ENCODE data around the gene HMGCLL1.
A peak's percentile ranks its signal among the peaks of the same experiment; 100 is the strongest.

HMGCLL1 gene

DNA sequence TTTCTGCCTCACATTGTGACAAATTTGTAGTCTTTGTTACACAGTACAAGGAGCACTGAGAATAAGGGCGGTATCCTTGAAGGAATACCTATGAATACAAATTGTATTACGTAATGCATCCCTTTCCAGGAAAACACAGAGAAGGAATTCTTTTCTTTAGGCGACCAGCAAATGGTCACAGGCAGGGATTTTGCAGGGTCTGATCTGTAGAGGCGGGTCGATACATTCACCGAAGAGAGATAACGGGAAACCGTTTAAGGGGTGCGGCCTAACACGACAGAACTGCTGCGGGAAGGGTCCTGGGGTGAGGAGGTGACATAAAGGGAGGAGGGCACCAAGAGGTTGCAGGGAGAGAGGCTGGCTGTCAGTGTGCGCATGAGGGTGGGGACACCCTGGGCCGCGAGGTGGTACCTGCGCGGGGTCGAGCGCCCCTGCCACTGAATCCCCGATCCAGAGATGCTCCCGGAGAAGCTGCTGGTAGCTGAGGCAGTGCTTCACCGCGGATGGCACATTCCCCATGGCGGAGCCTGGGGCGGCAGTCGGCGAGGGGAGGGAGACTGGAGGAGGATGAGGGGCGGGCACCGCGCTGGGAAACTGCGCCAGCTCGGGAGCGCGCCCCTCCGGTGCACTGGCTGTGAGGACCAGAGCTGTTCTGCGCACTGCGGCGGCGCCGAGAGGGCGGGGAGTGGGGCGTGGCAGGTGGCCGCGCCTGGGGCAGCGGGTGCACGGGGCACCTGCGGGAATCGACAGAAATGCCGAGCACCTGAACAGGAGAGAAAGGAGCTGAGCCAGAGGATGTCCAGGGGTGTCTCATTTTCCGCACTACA lies at the start of gene HMGCLL1:
TSS of gene HMGCLL1 (minus strand) at position 656 of the 827 bp plus-strand sequence. CDS start at position 519, 137 bp downstream.
- peak; percentile 8 for DNase-seq (ENCODE audit: low read depth)

DNA sequence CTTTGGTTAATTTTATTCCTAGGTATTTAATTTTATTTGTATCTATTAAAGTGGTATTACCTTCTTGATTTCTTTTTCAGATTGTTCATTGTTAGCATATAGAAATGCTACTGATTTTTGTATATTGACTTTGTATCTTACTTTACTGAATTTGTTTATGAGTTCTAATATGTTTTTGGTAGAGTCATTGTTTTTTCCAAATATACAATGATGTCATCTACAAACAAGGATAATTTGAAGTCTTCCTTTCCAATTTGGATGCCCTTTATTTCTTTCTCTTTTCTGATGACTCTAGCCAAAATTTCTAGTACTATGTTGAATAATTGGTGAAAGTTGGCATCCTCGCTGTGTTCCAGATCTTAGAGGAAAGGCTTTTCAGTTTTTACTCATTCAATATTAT lies 43.0 kb upstream of the HMGCLL1 start:
- no peak for DNase-seq (ENCODE audit: low read depth)

DNA sequence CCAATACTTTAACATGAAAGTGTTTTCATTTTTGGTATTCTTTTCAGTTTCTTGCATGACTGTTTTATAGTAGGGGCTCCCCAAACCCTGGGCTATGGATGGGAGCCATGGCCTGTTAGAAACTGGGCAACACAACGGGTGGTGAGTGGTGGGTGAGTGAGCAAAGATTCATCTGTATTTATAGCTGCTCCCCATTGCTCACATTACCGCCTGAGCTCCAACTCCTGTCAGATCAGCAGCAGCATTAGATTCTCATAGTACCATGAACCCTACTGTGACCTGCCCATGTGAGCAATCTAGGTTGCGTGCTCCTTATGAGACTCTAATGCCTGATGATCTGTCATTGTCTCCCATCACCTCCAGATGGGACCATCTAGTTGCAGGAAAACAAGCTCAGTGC lies 42.3 kb upstream of the HMGCLL1 start:
- no peak for DNase-seq (ENCODE audit: low read depth)

DNA sequence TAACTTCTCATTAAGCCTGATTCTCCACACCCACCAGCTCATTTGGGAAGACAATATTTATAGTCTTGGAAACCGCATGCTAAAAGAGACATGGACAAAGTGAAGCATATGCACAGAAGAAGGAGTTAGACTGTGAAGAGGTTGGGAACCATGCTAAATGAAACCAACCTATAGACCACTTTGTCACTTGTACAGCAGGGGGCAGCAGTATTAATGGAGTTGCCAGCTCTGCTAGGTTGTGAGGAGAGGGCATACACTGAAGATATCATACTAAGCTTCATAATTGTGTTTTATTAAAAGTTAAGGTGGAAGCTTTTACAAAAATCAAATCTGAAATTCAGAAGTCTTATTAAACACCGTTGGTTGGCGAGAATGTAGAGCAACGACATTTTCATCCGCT lies 38.3 kb upstream of the HMGCLL1 start:
- peak; percentile 51 for DNase-seq (ENCODE audit: low read depth)

DNA sequence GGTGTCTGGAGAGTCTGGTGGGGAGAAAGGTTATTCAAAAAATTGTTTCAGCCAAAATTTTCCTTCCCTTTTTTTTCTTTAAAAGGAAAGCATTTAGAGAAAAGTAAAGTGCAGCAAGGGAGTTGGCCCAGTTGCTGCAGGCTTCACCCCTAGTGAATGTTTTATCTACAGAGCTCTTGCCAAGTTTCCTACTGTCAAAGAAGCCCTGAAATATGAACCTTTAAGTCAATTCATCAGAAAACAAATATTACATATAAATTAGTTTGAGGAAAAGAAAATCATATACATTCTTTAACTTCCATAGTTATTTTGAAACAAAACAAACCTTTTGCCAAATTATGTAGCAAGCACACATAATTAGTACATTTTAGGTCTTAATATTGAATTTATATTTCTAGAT lies 25.0 kb upstream of the HMGCLL1 start:
- peak; percentile 37 for DNase-seq (ENCODE audit: low read depth)

DNA sequence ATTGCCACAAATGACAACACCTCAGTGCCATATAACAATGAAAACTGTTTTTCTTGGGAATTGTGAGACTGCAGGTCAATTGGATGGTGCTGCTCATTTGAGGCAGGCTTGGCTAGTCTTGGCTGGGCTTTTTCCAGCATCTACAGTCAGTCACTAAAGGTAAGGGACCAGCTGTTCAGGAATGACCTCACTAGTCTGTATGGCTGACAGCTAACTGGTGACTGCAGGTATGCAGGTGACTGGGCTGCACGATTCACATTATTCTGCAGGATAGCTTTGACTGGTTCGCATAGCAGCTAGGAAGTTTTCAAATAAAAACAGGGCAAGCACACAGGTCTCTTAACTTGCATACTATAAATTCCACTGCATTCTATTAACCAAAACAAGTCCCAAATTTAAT lies 22.1 kb upstream of the HMGCLL1 start:
- DNase-seq (ENCODE audit: low read depth): no peak

DNA sequence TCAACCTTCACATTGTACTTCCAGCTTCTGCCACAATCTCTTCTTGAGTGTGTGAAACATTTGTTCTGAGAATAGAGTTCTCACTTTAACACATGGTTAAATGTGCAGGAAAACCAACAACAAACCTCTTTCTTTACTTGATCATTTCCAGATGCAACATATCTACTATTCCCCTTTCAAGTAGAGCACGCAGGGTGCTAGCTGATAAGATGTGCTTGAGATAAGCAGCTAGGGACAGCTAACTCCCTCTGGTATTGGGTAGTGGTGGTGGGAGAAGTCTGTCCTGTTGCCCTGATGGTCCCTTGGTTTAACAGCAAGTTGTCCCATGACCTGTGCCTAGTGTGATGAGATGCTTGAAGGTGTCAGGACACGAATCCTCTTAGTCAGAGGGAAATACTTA lies 15.4 kb upstream of the HMGCLL1 start:
- no peak for DNase-seq (ENCODE audit: low read depth)

DNA sequence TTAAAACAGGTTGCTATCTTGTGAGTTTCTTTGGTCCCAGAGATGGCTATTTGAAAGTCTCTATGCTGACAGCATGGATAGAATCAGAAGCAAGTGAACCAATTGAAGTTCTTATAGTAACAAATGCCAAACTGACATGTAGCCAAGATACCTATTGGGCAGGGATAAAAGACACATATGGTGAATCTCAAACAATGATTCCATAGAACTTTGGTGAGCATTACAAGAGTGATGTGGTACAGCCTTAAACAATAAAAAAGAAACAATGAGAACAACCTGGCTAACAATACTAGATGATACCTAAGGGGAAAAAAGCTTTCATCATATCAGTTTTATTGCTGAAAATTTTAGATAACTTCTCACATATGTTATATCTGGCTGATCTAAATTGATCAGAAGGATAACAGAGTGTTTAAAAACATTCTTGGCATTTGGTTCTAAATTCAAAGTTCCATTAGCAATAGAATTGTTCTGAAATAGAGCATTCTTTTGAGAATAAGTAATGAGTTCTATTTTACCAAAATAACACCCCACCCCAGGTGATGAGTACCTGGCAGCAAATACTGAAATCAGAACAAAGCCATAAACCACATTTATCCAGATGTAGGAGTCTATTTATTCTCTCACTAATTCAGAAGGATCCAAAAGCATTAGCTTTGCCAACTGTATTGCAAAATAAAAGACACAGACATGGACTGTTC lies 5.8 kb upstream of the HMGCLL1 start:
- DNase-seq (ENCODE audit: low read depth): no peak

DNA sequence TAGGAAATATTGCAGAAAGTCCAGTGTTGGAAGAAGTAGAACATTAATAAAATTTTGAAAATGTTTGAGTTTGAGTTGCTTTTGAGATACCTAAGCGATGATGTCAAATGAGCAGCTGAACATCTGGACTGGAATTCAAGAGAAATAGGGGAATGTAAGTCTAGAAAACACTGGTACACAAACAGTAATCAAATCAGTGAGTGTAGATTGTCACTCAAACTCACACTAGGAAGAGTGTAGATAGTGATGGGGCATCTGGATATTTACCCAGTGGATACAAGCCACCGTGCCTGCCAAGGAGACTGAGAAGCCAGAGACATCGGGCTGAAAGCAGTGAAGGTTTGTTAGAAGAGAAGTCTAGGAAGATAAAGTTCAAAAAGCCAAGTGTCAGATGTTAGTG lies 2.2 kb downstream of the HMGCLL1 start:
- DNase-seq (ENCODE audit: low read depth): no peak

DNA sequence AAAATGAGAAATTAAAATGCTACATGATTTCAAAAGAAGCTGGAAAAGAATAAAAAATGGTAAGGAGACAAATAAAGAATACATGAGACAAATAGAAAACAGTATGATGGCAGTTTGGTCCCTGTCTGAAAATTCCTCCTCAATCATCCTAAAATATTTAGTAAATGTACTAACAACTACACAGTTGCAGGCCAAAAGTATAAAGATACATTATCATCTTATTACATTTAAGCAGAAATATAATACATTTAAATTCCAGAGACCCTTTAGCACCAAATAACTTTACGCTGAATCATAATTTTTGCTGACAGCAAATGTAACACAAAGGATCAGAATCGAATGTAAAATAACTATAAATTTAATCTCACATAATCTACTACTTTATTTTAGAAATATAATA lies 4.4 kb downstream of the HMGCLL1 start:
- DNase-seq (ENCODE audit: low read depth): no peak

DNA sequence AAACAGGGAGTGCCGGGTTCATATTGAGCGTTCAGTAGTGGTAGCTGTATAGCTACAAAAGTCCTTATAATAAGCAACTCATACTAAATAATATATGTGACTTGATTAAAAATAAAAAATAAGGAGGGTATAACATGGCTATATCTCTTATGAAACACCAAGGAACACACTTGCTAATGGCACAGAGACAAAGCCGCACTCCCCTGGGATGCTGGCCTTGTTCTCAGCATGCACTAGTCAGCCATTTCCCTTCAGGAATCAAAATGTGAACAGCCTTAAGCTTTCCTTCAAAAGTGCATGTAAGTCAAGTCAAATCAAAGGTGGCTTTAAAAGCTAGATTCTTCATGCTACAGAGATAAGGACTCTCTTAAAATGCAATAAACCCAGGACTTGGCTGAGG lies 9.4 kb downstream of the HMGCLL1 start:
- DNase-seq (ENCODE audit: low read depth): no peak

DNA sequence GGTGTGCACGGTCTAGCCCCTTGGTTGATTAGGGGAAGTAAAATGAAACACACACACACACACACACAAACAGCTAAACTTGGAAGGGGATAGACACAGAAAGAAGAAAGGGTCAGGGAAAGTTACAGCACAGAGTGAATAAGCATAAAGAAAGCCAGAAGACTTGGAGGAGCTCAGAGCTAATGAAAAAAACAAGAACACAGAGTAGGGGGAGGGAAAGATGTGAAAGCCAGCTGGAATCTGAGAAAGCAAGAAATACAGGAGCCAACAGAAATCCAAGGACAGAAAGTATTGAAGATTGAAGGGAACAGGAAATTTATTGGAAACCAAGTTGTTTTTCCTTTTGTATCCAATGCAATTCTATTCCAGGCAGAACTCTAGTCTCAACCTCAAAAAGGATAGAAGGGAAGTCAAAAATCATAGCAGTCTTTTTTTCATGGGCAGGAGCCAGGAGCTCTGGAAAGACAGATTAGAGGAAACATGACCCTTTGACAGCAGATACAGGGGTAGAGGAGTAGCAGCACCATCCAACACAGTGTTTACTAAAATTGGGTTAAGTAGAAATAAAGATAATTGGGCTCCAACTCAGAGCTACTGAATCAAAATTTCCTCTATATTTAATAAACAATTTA lies 10.1 kb downstream of the HMGCLL1 start:
- peak; percentile 6 for DNase-seq (ENCODE audit: low read depth)

DNA sequence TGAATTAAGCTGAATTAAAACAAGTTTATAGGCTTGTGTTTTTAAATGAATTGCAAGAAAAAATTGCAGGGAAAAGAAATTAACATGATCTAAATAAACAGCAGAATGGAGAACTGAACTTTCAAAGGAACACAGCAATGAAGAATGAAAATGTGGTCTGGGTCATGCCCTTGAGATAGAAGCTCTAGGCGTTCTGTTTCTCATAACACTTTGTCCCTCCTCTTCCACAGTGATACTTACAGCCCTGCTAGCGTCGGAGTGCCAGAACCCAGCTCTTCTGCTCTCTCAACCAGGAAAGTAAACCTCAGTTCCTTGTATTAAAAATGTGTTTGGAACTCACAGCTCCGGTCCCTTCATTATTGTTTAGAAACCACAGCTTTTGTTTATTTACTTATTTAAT lies 11.4 kb downstream of the HMGCLL1 start:
- DNase-seq (ENCODE audit: low read depth): no peak

DNA sequence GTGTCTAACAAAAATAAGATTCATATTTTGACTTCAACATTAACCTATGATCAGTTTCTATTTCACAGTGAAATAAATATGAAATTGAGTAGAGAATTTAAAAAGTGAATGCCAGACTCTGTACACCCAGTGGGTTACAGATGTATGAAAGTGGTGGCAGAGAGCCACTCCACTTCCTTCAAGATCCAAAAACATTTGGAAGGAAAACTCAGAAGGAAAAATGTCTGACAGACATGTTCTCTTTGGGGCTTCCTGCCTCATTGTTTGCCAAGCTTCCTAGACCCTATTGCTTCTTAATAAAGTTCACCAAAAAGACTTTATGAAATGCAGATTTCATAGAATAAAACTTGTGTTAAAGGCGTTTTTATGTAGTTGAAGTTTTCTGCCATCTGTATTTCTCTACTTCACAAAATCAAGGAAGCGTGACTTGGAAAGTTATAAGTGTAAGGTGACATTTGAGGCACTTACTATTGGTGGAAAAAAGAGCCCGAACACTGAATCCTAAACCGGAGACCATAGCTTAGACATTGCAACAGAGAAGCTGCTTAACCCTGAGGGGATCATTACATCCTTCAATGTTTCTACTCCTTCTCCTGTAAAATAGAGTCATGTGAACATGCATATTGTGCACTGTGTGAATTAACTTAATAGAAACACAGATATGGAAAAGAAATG lies 12.8 kb downstream of the HMGCLL1 start:
- no peak for DNase-seq (ENCODE audit: low read depth)

DNA sequence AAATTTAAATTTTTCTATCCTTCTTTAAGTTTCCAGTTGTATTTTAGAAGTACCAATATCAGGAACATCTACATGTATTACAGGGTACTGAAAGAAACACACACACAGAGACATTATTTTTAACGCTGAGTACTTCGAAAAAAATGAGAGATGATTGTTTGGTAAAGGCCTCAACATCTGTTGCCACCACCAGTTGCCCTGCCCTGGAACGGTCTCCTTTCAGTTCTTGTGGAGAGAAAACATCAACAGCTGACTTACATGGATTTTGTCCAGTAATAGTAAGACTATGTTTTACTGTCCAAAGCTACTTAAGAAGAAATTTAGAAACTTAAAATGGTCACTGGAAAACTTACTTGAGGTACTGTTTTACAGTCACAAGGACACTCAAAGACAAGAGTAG lies 16.7 kb downstream of the HMGCLL1 start:
- DNase-seq (ENCODE audit: low read depth): no peak

DNA sequence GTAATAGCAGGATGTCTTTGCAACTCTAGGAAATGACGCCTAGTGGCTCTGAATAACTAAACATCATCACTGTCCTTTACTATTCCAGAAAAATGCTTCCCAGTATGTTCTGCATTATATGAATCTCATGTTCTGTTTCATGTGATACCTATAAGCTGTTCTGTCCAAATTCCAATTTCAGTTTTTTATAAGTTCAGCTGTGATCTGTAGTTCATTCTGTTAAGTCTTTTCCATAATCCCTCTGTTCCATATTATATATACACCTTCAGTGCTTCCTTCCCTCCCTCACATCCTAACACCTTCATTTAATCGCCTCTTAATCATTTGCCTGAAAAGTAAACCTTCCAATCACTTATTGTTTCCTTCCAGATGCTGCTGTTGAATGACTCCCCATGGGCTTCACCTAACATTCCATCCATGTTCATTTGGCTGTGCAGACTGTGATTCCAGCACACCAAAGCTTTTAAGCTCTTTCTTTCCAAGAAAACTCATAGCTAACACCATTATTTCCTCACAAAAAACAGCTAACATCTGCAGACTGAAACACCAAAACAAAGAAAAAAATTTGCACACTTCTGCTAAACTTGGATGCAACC lies 18.6 kb downstream of the HMGCLL1 start:
- DNase-seq (ENCODE audit: low read depth): no peak

DNA sequence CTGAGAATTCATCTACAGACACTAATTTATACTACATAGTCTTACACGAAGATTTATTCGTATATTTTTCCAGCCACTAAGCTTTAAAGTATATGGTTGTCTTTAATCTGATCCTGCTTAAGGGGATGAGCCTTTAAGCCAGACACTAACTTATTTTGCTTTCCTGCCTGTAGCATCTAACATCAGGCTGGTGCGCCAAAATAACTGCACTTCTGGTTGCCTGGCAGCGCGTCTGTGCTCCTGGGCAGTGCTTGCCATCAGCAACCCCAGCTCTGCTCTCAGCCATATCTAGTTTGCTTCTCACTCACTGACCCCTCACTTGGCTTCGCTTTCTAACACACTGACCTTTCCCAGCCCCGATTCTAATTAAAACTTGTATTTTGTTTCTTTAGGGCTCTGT lies 21.8 kb downstream of the HMGCLL1 start:
- no peak for DNase-seq (ENCODE audit: low read depth)

DNA sequence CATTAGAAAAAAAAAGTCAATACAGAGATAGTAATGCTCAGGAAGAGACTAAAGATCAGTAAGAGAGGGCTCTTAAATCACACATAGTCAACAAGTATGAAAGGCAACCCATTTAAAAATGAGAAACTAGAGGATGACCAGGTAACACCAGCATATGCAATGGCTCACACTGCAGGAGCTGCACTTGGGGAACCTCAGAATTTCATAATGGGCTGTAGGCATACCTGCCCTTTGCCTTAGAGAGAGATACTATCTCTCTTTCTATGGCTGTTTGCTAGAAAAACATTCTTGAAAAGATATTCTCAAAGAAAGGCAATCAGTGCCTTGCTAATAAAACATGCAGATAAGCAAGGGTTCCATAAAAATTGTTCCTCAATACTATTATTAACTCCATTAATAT lies 33.2 kb downstream of the HMGCLL1 start:
- no peak for DNase-seq (ENCODE audit: low read depth)

DNA sequence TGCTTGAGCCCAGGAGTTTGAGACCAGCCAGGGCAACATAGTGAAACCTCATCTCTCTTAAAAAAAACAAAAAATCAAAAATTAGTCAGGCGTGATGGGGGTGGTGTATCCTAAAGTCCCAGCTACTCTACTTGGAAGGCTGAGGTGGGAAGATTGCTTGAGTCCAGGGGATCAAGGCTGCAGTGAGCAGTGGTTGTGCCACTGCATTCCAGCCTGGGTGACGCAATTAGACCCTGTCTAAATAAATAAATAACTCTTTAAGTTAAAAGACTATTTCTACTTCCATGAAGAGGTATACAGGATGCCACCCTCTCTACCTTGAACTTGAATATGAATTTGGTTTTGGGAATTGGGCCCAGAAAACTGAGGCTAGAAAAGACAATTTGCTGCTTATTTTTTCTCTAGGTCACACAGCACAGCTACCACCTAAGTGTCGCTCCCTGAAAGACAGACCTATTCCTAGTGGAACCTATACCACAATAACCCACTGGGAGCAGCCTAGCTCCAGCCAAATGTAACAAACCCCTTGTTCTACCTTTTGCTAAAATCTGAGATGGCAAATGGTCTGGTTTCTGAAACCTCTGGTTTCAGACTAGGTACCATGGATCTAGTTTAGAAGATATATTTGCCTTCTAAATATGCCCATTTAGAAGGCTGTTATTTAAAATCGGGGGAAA lies 35.2 kb downstream of the HMGCLL1 start:
- no peak for DNase-seq (ENCODE audit: low read depth)

DNA sequence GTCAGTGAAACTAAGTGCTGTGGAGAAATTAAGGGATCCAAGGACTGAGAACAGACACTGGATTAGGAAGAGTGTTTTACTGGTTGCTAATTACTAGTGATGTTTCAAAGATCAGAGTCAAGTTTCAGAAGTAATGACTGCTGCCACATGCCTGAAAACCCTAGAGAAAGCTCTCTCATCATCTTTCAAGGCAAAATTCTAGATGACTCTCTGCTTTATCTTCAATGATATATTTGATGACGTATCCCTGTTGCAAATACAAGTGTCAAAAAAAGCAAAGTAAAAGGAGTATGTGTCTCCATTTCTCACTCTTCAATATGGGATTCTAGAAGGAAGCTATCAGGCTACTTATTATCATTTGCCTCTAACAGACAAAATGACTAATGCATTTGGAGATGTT lies 38.0 kb downstream of the HMGCLL1 start:
- no peak for DNase-seq (ENCODE audit: low read depth)

DNA sequence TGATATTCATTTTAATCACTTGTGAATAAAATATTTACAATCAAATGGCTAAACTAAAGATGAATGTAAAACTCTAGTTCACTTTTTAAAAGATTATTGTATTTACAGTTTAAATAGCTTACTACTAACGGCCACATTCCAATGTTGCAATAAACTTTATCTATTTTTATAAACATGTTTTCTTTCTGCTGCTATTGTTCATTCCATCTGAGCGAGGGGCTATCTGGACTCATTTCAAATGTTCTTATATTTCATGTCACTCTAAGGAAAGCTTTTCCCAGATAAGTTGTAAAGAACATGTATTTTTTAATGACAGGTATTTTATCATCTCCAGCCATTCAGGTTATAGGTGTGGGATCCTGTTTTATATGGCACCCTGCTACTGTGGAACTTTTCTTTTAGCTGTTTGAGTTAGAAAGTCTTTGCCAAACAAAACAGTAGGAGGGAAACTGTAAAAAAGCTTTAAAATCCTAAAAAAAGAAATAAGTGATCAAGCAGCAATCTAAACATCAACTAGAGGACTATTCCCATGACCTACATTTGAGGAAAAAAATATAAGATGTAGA lies 42.5 kb downstream of the HMGCLL1 start:
- peak; percentile 12 for DNase-seq (ENCODE audit: low read depth)
